GM19351 (cell line): ENCODE data around the gene DCTN1.

Experiments used
- ATAC-seq: cut with Tn5 transposase; IDR thresholded peaks from one replicate; pipeline ENCODE4 v1.9.1; 2021; ENCODE audit warnings: mild to moderate bottlenecking, moderate library complexity; ENCODE audit not compliant: unreplicated experiment

The DCTN1 gene

DNA sequence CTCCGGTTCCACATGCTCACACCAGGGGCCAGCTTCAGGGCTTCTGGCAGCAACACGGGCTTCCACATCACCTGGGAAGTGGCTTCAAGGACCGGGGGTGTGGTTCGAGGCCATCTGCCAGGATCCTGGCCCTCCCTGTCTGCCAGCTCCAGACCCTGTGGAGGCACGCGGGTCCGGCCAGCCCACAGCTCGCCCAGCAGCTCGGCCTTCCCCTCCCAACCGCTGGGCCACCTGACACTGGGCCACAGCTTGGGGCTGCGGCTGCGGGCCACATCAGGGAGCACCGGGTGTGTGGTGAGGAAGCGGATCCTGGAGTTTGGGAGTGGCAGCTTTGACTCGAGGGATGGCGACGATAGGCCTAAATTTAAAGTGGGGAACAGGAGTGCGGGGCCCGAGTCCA, 34.3 kb upstream of the DCTN1 start:
- ATAC-seq = no peak

DNA sequence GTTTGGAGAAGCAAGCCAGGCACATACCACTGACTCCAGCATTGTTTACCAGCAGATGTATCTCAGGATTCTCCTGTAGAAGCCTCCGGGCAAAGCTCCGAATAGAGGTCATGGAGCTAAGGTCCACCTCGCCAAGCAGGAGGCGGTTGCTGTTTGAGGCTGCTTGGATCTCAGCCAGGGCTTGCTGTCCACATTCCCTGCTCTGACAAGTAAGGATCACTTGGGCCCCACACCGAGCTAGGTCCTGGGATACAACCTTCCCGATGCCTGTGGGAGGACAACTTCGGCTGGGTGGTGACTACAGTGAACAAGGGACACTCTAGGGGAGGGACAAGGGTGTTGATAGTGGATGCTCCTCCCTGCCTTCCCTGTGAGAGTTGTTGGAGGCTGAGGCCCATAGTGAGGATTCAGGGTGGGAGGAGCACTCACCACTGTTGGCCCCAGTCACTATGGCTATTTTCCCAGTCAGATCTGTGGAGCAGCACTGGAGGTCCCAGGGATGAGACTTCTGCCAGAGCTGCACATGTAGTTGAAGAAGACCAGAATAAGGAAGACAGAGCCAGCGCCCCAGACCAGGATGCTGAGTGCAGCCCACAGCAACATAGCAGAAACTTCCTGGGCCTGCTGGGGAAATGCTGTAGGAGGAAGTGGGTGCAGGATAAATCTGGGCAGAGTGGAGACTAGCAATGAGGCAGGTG, 33.0 kb upstream of the DCTN1 start:
- ATAC-seq = no peak

DNA sequence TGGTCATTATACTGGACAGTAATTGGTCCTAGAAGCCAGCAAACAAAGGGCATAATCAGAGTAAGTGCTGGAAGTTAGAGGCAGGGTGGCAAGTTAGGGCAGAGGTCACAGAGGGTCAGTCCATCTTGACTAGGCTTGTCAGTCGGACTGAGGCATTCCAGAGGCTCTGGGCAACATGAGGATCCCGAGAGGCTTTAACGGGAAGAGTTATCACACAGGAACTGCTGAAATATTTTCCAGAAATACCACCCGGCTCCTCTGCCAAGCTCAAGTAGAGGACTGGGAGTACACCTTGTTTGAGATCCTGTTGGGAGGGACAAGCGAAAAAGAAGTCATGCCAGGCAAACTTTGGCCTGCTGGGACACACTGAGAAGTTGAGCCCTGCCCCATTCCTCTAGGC, 27.6 kb upstream of the DCTN1 start:
- ATAC-seq = no peak

DNA sequence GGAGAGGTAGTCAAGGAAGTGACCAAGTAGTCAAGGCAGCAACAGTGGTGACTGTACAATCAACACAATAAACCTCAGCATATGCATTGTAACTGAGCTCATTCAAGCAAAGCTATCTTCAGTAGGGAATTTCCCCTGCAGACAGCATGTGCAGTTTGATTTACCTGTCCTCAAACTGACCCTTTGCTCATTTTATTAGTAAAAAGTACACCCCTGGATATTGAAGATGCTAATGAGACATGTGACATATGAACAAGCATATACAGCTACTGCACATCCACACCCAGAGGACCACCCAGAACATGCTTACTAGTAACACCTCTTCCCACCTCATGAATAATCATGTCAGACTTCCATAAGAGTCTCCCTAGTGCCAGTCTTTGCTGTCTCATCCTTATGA, 25.9 kb upstream of the DCTN1 start:
- ATAC-seq = peak; percentile 72

DNA sequence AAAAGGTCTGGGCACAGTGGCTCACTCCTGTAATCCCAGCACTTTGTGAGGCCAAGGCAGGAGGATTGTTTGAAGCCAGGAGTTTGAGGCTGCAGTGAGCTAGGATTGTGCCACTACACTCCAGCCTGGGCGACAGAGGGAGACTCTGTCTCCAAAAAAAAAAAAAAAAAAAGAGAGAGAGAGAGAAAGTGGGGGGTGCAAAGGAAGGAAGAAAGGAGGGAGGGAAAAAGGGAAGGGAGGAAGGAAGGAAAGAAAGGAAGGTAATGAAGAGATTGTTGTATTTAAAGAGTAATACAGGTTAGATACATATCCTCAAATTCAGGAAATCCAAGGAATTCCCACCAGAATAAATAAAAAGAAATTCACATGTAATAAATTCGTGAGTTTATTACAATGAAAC, 21.8 kb upstream of the DCTN1 start:
- no peak for ATAC-seq

DNA sequence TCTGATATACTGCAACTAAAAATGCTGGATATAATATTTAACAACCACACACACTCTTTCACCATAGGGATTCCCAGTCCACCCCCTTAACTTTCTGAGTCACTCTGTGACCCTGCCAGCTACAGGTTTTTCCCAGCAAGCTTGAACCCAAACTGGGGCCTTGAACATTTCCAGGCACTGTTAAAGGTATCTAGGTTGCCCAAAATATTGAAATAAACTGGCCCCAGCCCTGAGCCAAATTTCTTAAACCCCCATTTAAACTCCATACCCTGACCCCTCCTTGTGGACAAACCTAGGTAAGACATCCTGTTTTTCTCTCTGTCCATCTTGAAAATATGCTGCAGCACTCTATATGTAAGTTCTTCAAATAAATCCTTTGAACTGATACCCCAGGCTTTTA, 19.7 kb upstream of the DCTN1 start:
- ATAC-seq = peak; percentile 64

DNA sequence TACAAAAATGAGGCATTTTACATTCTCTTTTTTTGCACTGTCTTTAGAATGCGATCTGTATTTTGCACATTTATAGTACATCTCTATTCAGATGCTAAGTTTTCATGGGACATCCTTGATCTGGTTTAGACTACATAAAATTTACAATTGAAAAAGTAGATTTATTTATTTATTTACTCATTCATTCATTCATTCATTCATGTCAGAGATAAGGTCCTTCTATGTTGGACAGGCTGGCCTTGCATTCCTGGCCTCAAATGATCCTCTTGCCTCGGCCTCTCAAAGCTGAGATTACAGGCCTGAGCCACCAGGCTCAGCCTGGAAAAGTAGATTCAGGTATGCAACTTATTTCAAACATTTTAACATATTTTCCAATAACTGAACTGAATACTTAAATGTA, 16.0 kb upstream of the DCTN1 start:
- no peak for ATAC-seq

DNA sequence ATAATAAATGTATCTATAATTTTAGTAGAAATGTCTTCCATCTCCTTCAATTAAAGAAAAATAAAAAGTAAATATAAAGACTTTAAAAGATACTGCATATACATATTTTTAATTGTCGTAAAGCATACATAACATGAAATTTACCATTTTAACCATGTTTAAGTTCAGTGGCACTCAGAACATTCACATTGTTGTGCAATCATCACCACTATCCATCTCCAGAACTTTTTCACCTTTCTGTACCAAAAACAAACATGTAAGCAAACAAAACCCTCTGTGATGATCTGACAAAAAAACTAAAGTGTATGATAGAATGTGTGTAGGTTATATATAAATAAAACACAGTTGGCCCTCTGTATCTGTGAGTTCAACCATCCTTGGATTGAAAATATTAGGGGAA, 13.4 kb upstream of the DCTN1 start:
- ATAC-seq = no peak

DNA sequence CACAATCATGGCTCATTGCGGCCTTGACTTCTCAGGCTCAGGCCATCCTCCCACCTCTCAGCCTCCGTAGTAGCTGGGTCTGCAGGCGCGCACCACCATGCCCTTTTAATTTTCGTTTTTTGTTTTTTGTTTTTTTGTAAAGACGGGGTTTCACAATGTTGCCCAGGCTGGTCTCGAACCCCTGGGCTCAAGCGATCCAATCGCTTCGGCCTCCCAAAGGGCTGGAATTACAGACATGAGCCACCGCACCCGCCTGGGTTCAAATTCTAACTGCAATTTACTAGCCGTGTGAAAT, 12.3 kb upstream of the DCTN1 start:
- ATAC-seq = no peak

DNA sequence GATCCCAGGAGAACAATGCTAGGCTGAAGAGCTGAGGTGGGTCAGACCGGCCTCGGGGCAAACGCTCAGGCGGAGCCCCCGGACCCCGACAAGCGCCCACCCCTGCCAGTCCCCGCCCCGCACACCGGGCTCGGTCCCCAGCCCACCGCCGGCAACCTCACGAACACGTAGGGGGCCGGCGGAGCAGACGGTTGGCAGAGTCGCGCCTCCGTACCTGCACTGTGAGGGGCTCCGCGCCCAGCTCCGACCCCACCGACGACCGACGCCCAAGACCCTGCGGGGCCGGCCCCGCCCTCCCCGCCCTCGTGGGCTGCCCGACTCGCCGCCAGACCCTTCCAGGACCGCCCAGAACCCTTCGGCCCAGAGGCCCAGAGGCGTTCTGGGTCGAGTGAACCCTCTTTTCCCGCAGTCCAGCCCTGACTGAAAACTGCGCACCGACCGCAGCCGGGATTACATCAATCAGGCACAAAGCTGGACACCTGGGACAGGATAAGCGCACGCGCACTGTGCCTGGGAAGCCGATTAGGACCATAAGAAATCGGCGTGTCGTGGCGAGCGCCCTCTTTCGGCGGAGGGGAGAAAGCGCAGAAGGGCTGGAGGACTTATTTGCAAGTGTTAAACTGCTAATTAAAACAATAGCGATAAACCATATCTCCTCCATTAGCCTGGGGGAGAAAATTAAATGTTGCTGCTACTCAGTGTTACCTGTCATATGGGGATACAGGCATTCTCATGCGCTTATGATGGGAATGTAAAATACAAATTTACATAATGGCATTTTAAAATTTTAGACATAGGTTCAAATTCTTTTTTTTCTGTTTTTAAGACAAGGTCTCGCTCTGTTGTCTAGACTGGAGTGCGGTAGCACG, 11.7 kb upstream of the DCTN1 start:
- ATAC-seq = peak; percentile 71

DNA sequence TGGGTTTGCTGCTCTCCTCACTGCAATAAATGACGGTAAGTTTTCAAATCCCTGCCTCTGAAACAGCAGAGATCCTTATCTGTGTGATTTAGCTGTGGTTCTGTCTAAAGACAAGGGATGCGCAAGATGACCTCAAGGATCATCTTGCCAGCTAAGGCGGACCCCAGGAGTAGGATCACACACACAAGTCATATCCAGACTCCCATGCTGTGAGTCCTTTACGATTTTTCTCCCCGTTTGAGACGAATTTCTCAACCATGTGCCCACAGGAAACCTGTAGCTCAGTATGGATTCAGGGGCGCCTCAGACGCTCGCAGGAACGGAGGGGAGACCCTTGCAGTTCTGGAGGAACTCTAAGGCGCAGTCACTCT, 11.1 kb upstream of the DCTN1 start:
- peak; percentile 12 for ATAC-seq

DNA sequence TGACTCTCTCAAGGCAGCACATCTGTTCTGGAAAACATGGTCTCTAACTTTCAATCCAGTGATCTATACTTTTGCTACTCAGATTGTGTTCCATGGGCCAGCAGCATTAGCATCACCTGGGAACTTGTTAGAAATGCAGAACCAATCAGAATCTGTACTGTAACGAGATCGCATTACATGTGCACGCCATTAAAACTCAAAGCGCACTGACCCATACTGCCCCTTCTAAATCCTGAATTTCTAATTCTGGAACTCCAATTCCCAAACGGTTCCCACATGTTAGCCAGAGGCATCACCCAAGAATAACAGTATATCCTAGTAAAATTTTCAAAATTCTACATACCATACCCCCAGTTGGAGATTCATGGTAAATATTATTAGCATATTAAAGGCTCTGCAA, 10.5 kb upstream of the DCTN1 start:
- ATAC-seq = no peak

DNA sequence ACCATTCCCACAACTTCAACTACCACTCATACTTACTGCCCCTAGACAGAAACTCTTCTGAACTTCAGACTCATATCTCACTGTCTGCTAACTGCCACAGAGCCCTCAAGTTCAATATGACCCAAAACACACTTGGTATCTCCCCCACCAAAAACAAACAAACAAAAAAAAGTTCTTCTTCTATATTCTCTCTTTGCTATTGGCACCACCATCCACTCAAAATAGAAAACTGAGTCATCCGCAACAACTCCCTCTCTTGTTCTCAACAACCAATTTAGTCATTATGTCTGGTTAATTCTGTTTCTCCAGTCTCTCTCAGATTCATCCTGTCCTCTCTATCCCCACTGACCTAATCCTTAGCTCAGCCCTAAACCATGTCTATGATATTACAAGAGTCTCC, 7.2 kb upstream of the DCTN1 start:
- no peak for ATAC-seq

DNA sequence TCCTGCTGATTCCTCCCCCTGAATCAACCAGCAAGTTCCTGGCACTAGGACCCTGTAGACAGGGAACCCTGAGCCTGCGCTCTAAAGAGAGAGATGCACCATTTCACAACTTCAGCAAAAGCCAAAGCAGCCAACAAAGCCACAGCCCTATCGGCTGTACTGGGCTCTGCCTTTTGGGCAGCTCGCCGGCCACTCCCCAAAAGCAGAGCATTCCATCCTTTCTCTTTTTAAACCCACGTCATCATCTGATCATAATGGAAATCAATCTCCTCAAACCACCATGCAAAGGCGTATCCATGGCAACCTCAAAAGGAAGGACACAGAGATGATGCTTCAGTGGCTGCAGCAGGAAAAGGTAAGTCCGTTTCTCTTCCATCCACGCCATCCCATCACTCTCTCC, 5.3 kb upstream of the DCTN1 start:
- no peak for ATAC-seq

DNA sequence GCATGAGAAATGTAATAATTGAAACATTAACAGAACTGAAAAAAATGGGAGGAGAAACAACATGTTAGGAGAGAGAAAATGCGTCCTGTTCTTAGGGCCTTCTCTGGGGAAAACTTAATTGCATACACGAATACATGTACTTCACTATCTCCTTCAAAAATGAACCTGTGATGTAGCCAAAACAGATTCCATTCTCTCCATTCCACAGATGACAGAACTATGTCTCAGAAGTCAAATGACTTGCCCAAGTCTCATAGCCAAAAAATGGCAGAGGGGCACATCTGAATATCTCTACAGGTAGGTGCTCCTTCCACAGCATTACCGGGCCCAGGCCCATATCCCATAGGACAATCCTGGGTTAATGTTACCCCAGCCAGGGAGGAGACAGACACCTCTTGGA, 3.9 kb upstream of the DCTN1 start:
- ATAC-seq = no peak

DNA sequence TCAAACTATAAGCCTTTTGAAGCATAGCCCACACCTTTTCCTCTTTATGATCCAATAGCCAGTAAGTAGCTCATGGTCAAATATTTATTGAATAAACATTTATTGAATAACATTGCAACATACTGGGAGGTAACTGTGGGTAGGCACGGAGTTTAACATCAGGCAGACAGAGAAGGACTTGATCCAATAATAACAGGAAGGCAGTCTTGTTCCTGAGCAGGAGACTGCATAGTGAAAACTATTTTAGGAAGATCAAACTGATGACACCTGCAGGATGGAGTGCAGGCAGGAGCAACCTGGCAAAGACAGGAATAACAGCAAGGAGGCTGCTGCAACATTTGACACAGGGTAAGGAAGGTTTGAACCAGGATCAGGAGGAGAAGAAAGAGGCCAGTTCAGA, 3.1 kb upstream of the DCTN1 start:
- ATAC-seq = no peak

DNA sequence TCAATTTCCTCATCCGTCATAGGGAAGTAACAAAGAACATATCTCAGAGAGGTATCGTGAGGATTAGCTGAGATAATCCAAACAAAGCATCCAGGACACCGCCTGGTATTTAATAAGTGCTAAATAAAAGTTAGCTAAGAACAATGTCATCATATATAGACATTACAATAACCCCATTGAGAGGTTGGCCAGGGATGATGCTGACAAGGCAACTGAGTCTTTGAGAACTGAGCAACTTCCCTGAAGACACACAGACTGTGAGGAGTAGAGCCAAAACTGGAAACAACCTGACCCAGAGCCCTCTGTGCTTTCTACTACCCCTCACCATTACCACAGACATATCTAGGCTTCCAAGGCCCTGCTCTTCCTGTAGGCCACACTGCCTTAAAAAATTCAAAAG, 1.6 kb upstream of the DCTN1 start:
- ATAC-seq = no peak

DNA sequence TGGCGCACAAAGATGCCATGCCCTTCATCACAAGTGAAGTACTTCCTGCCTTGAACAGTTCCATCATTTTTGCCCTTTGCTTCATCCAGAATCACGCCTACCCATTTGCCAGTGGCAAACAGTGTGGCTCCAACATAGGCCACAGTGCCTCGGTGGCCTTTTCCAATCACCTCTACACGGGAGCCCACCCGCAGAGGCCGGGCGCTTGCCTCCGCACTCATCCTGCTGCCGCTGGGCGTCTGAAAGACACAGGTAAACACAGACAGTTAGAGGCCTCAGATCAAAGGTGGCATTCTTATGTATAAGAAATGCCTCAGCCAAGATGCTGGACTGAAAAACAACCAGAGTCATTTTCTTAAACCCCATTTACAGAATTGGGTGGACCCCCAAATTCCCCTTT, 2.1 kb downstream of the DCTN1 start:
- ATAC-seq = no peak

DNA sequence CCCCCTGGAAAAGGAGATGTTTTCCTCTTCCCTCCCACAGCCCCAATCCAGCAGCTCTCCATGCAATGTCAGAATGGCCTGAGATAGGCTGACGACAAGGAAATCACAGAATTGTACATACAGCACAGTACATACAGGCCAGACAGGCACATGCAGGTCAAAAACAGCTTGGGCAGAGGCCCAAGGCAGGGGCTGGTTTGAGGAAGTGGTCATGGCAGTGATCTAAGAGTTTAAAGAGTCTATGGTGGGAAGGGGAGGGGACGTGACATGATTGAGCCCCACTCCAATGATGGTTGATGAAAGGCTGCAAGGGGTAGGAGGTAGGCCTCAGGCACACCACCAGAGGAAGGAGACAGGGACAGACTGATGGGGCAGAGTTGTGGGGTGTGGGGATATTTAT, 4.3 kb downstream of the DCTN1 start:
- ATAC-seq = no peak

DNA sequence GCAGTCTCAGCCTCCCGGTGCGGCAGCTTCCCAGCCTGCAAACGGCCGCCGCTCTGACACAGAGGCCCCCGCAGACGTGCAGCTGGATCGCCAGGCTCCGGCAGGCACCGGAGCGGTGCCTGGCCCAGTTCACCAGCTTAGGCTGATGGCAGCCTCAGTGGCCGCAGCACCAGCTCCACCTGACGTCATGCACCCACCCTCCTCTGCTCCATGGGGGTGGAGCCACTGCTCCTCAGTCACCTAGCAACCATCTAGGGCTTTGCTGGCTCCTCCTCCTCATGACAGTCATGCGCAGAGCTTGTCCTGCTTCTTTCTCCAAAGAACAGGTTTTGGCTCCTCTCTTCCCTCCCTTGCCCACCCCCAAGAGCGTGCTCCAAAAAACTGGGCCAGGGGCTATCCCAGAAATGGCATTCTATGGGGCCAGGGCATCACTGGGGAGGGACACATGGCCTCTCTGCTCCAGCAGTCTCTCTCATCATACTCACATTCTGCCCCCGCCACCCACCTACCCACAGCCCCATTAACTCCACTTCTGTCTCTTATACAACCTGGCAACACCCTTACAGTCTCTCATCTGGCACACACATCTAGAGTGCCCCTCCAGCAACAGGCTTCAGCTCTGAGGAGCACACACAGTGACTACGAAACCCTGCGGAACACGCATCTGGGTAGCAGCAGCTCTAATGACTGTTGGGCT, 5.5 kb downstream of the DCTN1 start:
- no peak for ATAC-seq

DNA sequence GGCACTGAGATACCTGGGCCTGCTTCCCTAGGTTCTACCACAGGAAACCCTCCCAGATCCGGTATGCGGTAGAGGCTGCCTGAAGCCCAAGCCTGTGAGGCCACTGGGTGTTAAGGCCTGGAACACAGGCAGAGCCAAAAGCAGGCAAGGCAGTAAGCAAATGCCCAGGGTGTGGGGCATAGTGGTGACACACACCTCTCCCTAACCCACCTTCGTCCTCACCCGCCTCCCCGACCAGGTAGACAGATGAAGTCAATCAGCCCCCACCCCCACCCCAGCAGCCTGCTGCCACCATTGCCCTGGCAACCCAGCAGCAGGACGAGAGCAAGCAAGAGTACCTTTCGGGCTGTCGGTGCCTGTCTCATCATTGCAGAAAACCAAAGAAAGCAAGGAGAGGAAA, 6.1 kb downstream of the DCTN1 start:
- no peak for ATAC-seq

DNA sequence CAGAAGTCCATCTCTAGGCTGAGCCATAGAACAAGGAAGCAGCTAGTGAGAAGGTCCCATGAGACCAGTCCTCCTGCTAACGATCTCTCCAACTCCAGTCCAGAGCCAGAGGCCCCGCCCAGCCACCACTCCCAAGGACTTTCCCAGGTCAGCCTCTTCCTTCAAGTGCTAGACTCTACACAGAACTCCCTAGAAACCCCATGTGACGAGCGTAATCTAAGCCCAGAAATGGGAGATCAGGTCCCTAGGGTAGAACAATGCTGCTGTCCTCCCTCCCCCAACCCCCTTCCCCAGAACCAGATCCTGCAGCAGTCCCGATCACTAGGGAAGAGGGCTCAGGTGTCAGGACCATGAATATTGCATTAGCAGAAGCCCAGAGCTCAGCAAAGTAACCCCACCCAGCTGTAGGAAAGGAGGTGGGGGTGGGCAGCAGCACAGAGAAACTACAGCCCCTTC, 6.9 kb downstream of the DCTN1 start:
- ATAC-seq = no peak
